ENCODE data around the gene RPL7A. TPM values are rescaled to one million over a fixed set of nuclear protein-coding genes. Genes with fewer than 3 reads are reported as not detected.

The RPL7A gene
- total RNA-seq, 2 experiments from 2014 or later = 3,340 to 3,454 TPM

DNA sequence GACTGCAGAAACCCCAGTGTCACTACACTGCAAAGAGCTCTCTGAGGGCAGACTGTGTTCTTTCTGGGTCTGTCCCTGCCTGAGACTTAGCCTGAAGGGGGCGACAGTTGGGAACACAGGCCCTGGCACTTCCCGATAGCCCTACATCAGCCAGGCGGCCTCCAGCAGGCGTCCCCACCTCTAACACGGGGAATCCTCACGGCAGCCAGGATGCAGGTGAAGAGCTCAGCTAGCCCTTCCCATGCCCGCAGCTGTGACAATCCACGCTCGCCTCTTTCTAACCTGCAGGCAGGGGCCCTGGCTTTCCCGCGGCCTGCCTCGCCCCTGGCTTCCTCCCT lies 6.0 kb upstream of the RPL7A start:
- Mint-ChIP-seq H3K9me3 (no peaks in the 10 kb centered on the region), H3K4me1 (ENCODE audit: low read depth) (peaks cover 27% of the 10 kb centered on the region), H3K27me3 (no peaks in the 10 kb centered on the region), H3K27ac (no peak overlapping the region), H3K36me3 (peaks cover 28% of the 10 kb centered on the region), H3K4me3 (no peak overlapping the region)
- intact Hi-C loops (cut with micrococcal nuclease) = no loop called here
- POLR2A ChIA-PET = no interaction called here
- no peak for DNase-seq
- CTCF ChIA-PET = interaction anchor here (1.0 to 1.9 kb wide), 7 partner anchors 9 to 72 kb away, joined by 3 to 8 read pairs (median 3); partner anchors contain the start of genes SURF1 and SURF2

- no peak for DNase-seq
These were observed 5.4 kb upstream of the RPL7A start for GRCh38 chr9:133342570-133342969.

DNA sequence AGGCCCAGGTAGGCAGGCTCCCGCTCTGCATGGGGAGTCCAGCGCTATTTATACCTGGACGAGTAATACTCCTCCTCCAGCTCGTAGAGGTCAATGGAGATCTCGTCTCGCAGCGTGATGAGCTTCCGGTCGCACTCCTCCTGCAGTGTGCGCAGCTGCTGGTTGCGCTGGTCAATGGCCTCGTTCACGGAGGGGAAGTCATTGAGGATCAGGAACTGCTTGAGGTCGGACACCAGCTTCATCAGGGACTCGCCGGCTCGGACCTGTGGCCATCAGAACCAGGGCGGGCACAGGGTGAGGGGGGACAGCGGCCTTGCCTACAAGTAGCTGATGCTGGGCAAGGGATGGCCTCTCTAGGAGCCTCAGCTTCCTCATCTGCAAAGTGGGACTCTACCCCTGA lies 3.9 kb upstream of the RPL7A start:
- Mint-ChIP-seq H3K4me3 (no peak overlapping the region), H3K27ac (no peak overlapping the region), H3K4me1 (ENCODE audit: low read depth) (peaks cover 28% of the 10 kb centered on the region), H3K27me3 (no peaks in the 10 kb centered on the region), H3K9me3 (no peaks in the 10 kb centered on the region), H3K36me3 (peaks cover 36% of the 10 kb centered on the region)
- POLR2A ChIA-PET = no interaction called here
- no peak for DNase-seq
- intact Hi-C loops (cut with micrococcal nuclease) = no loop called here
- CTCF ChIA-PET = interaction anchor here (0.9 kb wide), 1 partner anchor 143 kb away, joined by 3 read pairs; no protein-coding TSS in a partner anchor

More at GRCh38 chr9:133342570-133342969, 5.4 kb upstream of the RPL7A start:
- Mint-ChIP-seq H3K4me3 (no peak overlapping the region), H3K27ac (no peak overlapping the region), H3K36me3 (peaks cover 29% of the 10 kb centered on the region), H3K9me3 (no peaks in the 10 kb centered on the region), H3K27me3 (no peaks in the 10 kb centered on the region), H3K4me1 (ENCODE audit: low read depth) (peaks cover 25% of the 10 kb centered on the region)
- ChIA-PET CTCF (interaction anchor here (0.9 to 1.9 kb wide), 5 partner anchors 8 to 32 kb away, joined by 3 to 8 read pairs (median 3); partner anchors contain the start of genes SURF1 and SURF2), POLR2A (interaction anchor here (0.6 kb wide), 1 partner anchor 17 kb away, joined by 3 read pairs; no protein-coding TSS in a partner anchor)
- intact Hi-C loops (cut with micrococcal nuclease) = no loop called here

DNA sequence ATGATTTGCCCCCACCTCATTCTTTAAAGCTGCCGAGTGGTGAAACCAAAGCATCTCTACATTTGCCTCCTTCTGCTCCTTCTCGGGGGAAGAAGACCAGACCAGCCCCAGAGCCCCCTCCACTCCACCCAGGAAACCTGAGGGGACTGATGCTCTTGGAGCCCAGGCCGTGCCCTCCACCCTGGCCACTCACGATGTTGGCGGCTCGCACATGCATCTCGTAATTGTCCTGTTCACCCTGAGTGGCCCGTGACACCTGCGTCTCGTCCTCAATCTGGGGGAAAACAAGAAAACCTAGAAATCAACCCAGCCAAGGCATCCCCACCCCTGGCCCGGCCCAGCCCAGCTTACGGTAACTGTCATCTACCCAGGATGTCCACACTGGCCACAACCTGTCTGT lies 3.0 kb upstream of the RPL7A start:
- Mint-ChIP-seq H3K4me3 (no peak overlapping the region), H3K27ac (no peak overlapping the region), H3K4me1 (ENCODE audit: low read depth) (peaks cover 37% of the 10 kb centered on the region), H3K27me3 (no peaks in the 10 kb centered on the region), H3K36me3 (peaks cover 43% of the 10 kb centered on the region), H3K9me3 (no peaks in the 10 kb centered on the region)
- POLR2A ChIA-PET = no interaction called here
- DNase-seq = no peak
- intact Hi-C loops (cut with micrococcal nuclease) = loop anchor here (5.0 kb wide), 2 partner anchors 158 to 993 kb away; partner anchors contain the start of gene SETX
- CTCF ChIA-PET = no interaction called here

DNA sequence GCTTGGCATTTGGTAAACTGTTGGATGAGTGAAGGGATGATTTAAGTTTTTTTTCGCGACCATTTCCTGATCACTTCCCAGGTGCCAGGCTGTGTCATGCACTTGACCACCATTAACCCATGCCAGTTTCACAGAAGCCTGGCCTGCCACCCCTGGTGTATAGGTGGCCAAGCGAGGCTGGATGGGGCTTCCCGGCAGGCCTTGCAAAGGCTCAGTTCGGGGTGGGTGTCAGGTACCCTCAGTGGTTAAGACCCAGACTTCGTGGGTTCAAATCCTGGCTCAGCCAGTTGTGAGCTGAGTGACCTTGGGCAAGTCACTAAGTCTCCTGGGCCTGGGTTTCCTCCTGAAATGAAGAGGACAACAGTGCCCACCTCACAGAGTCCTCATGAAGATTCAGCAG lies 2.4 kb upstream of the RPL7A start:
- no peaks in the 10 kb centered on the region for H3K9me3 Mint-ChIP-seq
- no peak overlapping the region for H3K4me3 Mint-ChIP-seq
- H3K4me1 Mint-ChIP-seq (ENCODE audit: low read depth) = peaks cover 38% of the 10 kb centered on the region
- H3K36me3 Mint-ChIP-seq = peaks cover 46% of the 10 kb centered on the region
- H3K27ac Mint-ChIP-seq = no peak overlapping the region
- no peak for DNase-seq
- CTCF ChIA-PET = interaction anchor here (8.0 kb wide), 1 partner anchor 27 kb away, joined by 76 read pairs; no protein-coding TSS in a partner anchor
- intact Hi-C loops (cut with micrococcal nuclease) = loop anchor here (5.0 kb wide), 2 partner anchors 158 to 993 kb away; partner anchors contain the start of gene SETX
- H3K27me3 Mint-ChIP-seq = no peaks in the 10 kb centered on the region
- POLR2A ChIA-PET = interaction anchor here (1.6 kb wide), 2 partner anchors 15 to 25 kb away, joined by 6 read pairs; no protein-coding TSS in a partner anchor

GRCh38 chr9:133346021-133346785 lies 1.8 kb upstream of the RPL7A start:
- Mint-ChIP-seq H3K36me3 (peaks cover 45% of the 10 kb centered on the region), H3K4me1 (ENCODE audit: low read depth) (peaks cover 38% of the 10 kb centered on the region), H3K9me3 (no peaks in the 10 kb centered on the region), H3K27me3 (no peaks in the 10 kb centered on the region), H3K4me3 (peak overlapping the region; percentile 97), H3K27ac (peak overlapping the region; percentile 8)
- intact Hi-C loops (cut with micrococcal nuclease) = loop anchor here (5.0 kb wide), 2 partner anchors 159 to 994 kb away; partner anchors contain the start of gene SETX
- DNase-seq = no peak
- ChIA-PET POLR2A (interaction anchor here (1.1 to 1.6 kb wide), 4 partner anchors 14 to 31 kb away, joined by 4 to 8 read pairs (median 6); no protein-coding TSS in a partner anchor), CTCF (interaction anchor here (8.0 kb wide), 1 partner anchor 26 kb away, joined by 76 read pairs; no protein-coding TSS in a partner anchor)

DNA sequence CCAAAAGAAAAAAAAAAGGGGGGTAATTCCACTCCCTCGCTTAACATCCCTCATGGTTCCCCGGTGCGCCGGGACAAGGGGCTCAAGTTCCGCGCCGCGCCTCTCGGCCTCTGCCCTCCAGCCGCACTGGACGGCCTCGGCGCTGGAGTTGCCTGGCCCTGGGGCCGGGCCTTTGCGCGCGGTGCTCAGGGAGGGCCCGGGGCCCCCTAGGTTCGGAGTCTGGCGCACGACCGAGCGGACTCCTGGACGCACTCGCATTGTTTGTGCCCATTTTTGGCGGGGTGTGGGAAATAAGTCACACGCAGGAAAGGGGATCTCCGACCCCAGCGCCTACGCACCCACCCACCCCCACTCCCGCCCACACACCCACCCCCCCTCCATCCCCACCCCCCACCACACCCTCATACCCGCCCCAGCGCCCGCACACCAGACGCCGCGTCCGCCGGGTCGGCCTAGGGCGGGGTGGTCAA lies 468 bp upstream of the RPL7A start:
- Mint-ChIP-seq H3K36me3 (peaks cover 52% of the 10 kb centered on the region), H3K9me3 (no peaks in the 10 kb centered on the region), H3K4me3 (peak overlapping the region; percentile 97), H3K27ac (peak overlapping the region; percentile 98), H3K27me3 (no peaks in the 10 kb centered on the region), H3K4me1 (ENCODE audit: low read depth) (peaks cover 38% of the 10 kb centered on the region)
- CTCF ChIA-PET = interaction anchor here (0.7 to 8.0 kb wide), 4 partner anchors 12 to 204 kb away, joined by 3 to 76 read pairs (median 4); no protein-coding TSS in a partner anchor
- intact Hi-C loops (cut with micrococcal nuclease) = loop anchor here (5.0 kb wide), 2 partner anchors 160 to 995 kb away; partner anchors contain the start of gene SETX
- DNase-seq = no peak
- POLR2A ChIA-PET = interaction anchor here (1.0 to 14.0 kb wide), 13 partner anchors 8 to 112 kb away, joined by 3 to 381 read pairs (median 5); partner anchors contain the start of genes CACFD1, STKLD1, SURF1 and SURF2

DNA sequence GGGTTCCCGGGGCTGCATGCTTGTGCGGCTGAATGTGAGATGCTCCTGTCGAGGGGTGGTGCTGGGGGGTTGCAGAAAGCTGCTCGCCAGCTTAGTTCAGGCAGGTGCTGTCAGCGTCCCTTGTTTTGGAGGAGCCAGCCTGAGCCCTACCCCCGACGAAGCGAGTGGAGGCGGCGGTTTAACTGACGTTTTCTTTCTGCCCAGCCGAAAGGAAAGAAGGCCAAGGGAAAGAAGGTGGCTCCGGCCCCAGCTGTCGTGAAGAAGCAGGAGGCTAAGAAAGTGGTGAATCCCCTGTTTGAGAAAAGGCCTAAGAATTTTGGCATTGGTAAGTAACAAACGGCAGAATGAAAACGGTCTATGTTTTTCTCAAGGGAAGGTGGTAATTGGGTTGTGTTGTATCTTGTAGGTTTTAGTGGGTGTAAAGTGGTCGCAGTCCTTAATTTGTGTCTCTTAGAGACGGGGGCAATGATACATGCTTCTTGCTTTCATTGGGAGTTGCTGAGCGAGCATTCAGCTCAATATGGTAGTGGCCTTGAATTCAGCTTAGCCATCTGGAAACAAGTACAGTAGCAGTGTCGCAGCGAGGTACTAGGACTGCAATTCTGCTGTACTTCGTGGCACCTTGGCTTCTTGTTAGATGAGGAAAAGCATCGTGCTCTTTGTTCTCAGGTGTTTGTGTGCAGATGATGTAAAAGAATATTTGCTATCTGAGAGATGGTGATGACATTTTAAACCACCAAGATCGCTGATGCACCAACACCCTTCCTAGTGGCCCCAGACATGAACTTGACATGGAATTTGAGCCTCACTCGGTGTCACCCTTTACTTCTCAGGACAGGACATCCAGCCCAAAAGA lies 928 bp downstream of the RPL7A start:
- Mint-ChIP-seq H3K27ac (peak overlapping the region; percentile 98), H3K4me3 (peak overlapping the region; percentile 97), H3K9me3 (no peaks in the 10 kb centered on the region), H3K36me3 (peaks cover 55% of the 10 kb centered on the region), H3K4me1 (ENCODE audit: low read depth) (peaks cover 38% of the 10 kb centered on the region), H3K27me3 (no peaks in the 10 kb centered on the region)
- intact Hi-C loops (cut with micrococcal nuclease) = loop anchor here (1.0 to 5.0 kb wide), 6 partner anchors 7 to 997 kb away; partner anchors contain the start of genes SETX, STKLD1, SURF1 and SURF2
- ChIA-PET POLR2A (interaction anchor here (1.0 to 14.0 kb wide), 7 partner anchors 8 to 53 kb away, joined by 3 to 381 read pairs (median 8); partner anchors contain the start of genes STKLD1, SURF1 and SURF2), CTCF (interaction anchor here (1.2 to 8.0 kb wide), 3 partner anchors 10 to 55 kb away, joined by 3 to 76 read pairs (median 5); no protein-coding TSS in a partner anchor)
- DNase-seq = no peak

DNA sequence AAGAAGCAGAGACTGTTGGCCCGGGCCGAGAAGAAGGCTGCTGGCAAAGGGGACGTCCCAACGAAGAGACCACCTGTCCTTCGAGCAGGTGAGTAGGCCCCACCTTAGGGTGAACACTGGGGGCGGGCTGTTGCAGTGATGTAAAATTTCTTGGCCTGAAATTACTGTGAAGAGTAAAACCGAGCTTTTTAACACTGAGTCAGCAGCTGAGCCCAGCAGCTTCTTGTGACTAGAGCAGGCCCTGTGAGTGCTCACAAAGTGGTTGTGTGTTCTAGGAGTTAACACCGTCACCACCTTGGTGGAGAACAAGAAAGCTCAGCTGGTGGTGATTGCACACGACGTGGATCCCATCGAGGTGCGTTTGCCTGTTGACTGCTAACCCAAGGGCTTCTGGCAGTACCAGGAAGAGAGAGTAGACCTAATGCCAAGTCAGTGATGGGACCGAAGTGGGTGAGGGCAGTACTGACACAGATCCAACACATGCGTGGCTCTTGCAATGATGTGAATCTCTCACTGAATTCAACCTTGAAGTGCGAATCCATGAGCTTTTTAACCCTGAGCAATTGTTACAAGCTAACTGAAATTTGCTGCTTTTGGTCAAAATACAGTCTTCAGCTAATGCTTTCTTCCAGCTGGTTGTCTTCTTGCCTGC lies 2.1 kb downstream of the RPL7A start:
- H3K36me3 Mint-ChIP-seq = peaks cover 55% of the 10 kb centered on the region
- H3K9me3 Mint-ChIP-seq = no peaks in the 10 kb centered on the region
- ChIA-PET POLR2A (interaction anchor here (1.4 to 14.0 kb wide), 2 partner anchors 10 to 19 kb away, joined by 4 to 381 read pairs; no protein-coding TSS in a partner anchor), CTCF (interaction anchor here (0.7 to 8.0 kb wide), 4 partner anchors 9 to 22 kb away, joined by 3 to 76 read pairs (median 8); no protein-coding TSS in a partner anchor)
- H3K4me1 Mint-ChIP-seq (ENCODE audit: low read depth) = peaks cover 46% of the 10 kb centered on the region
- peak; percentile 69 for DNase-seq
- peak overlapping the region; percentile 98 for H3K27ac Mint-ChIP-seq
- no peaks in the 10 kb centered on the region for H3K27me3 Mint-ChIP-seq
- intact Hi-C loops (cut with micrococcal nuclease) = loop anchor here (5.0 to 10.0 kb wide), 4 partner anchors 55 to 998 kb away; partner anchors contain the start of gene SETX
- peak overlapping the region; percentile 97 for H3K4me3 Mint-ChIP-seq

GRCh38 chr9:133351526-133351907 lies 3.5 kb downstream of the RPL7A start:
- H3K27me3 Mint-ChIP-seq = no peaks in the 10 kb centered on the region
- no peak overlapping the region for H3K4me3 Mint-ChIP-seq
- peaks cover 45% of the 10 kb centered on the region for H3K4me1 Mint-ChIP-seq (ENCODE audit: low read depth)
- ChIA-PET CTCF (interaction anchor here (0.7 to 8.0 kb wide), 6 partner anchors 10 to 170 kb away, joined by 3 to 76 read pairs (median 4); no protein-coding TSS in a partner anchor), POLR2A (interaction anchor here (1.7 to 14.0 kb wide), 2 partner anchors 12 to 17 kb away, joined by 4 to 381 read pairs; no protein-coding TSS in a partner anchor)
- peak overlapping the region; percentile 48 for H3K27ac Mint-ChIP-seq
- no peaks in the 10 kb centered on the region for H3K9me3 Mint-ChIP-seq
- no peak for DNase-seq
- peaks cover 52% of the 10 kb centered on the region for H3K36me3 Mint-ChIP-seq
- intact Hi-C loops (cut with micrococcal nuclease) = loop anchor here (10.0 kb wide), 2 partner anchors 53 to 133 kb away; no protein-coding TSS in a partner anchor

Data from activated CD4-positive, alpha-beta memory T cell treated with anti-CD3 and anti-CD28 coated beads for 36 hours (primary cell).